AG04450 (cell line): ENCODE results near the gene CGB8. TPM values are rescaled to one million over a fixed set of nuclear protein-coding genes. Genes with fewer than 3 reads are reported as not detected.
A peak's percentile ranks its signal among the peaks of the same experiment; 100 is the strongest.
"Not testable (repeated sequence)": the region's sequence is repeated elsewhere in the genome, so short reads cannot be mapped to it uniquely, and the experiment has no call there.

Source experiments
- CTCF ChIA-PET: fragments of 300-600, 350-600 bp; formaldehyde crosslinking; extraction: SDS; loops from one replicate; lab custom pipeline; 2022; ENCODE audit warnings: antibody characterized with exemption, inconsistent platforms; lab: Charles Lee
- POLR2A ChIA-PET: fragments of 350-600 bp; formaldehyde crosslinking; extraction: SDS; loops from one replicate; lab custom pipeline; 2021; ENCODE audit warnings: antibody characterized with exemption, inconsistent platforms; lab: Yijun Ruan, JAX
- DNase-seq: peaks from one replicate; pipeline ENCODE4 v3.0.0-alpha.2; 2011; ENCODE audit warnings: low read depth, low spot score
- H3K27ac ChIP-seq: one replicate; pipeline ENCODE4 v1.5.1; 2012; ENCODE audit warnings: low read depth, low read length, control low read depth
- H3K27me3 ChIP-seq: one replicate; pipeline ENCODE4 v1.6.0; 2012; ENCODE audit warnings: low read length; ENCODE audit not compliant: control insufficient read depth, insufficient read depth
- H3K4me3 ChIP-seq: 2 replicates; pipeline ENCODE4 v1.5.1; 2011; ENCODE audit warnings: mild to moderate bottlenecking, low read depth, low read length, control low read depth
- H3K9me3 ChIP-seq: 2 replicates; pipeline ENCODE4 v1.5.1; 2012; ENCODE audit warnings: low read length; ENCODE audit not compliant: control insufficient read depth, insufficient read depth
- CTCF ChIP-seq: IDR thresholded peaks from 2 replicates; pipeline ENCODE4 v1.5.1; 2011; ENCODE audit warnings: low read depth, low read length, control low read depth, inconsistent platforms
- polyA minus RNA-seq: library from RNA; depleted of rRNA, polyadenylated mRNA; stranded (reverse); fragments of >200 nt; gene quantifications from 2 replicates; pipeline ENCODE4 v1.2.3, GENCODE V29; 2011; rRNA and poly(A)+ RNA removed
- polyA plus RNA-seq: library from polyadenylated mRNA; depleted of rRNA; stranded (reverse); fragments of >200 nt; gene quantifications from 2 replicates; pipeline ENCODE4 v1.2.3, GENCODE V29; 2011; rRNA removed

CGB8 gene
- polyA plus RNA-seq = not detected in 2 replicates
- polyA minus RNA-seq = not detected in 2 replicates

DNA sequence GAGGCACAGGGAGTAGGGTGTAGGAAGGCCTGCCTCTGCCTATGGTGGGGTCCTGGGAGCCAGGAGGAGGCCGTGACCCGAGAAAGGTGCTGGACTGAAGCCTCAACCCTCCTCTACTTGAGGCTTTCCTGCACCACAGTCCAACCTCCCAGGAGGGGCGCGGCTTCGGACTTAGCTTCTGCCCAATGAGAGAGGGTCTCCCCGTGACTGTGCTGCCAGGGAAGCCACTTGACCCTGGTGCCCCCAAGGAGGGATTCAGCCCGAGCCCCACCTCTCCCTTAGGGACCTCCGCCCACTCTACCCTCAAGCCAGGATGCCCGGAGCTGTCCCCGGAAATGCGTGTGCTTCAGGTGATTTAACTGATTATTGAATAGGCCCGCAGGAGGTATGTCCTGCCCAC lies at the start of gene CGB8:
CGB8 (minus strand) TSS at position 101 of the 400 bp plus-strand sequence. CDS start 372 bp downstream, outside the sequence.
- DNase-seq, H3K9me3 ChIP-seq, H3K27ac ChIP-seq, H3K27me3 ChIP-seq, CTCF ChIA-PET, POLR2A ChIA-PET, H3K4me3 ChIP-seq: not testable (repeated sequence)

- CTCF ChIA-PET = interaction anchor here (0.5 to 2.8 kb wide), 45 partner anchors 9 to 1472 kb away, joined by 3 to 55 read pairs (median 6); partner anchors contain the start of genes GYS1, KCNA7, LIN7B and NTF4
- Histone ChIP-seq H3K4me3 (no peak overlapping the region), H3K9me3 (no peaks in the 10 kb centered on the region), H3K27me3 (no peaks in the 10 kb centered on the region), H3K27ac (no peak overlapping the region)
- peak; percentile 99 for TF ChIP-seq CTCF
- peak; percentile 53 for DNase-seq
- POLR2A ChIA-PET = interaction anchor here (0.6 to 1.7 kb wide), 6 partner anchors 12 to 382 kb away, joined by 3 to 7 read pairs (median 4); partner anchors contain the start of gene LIN7B
Measured at GRCh38 chr19:49097453-49098288, 48.8 kb upstream of the CGB8 start.

- no peak for DNase-seq
- Histone ChIP-seq H3K4me3 (no peak overlapping the region), H3K27me3 (no peaks in the 10 kb centered on the region), H3K27ac (no peak overlapping the region), H3K9me3 (no peaks in the 10 kb centered on the region)
- CTCF ChIA-PET = interaction anchor here (0.7 to 2.2 kb wide), 6 partner anchors 10 to 334 kb away, joined by 3 to 12 read pairs (median 4); no protein-coding TSS in a partner anchor
- POLR2A ChIA-PET = interaction anchor here (0.7 kb wide), 1 partner anchor 16 kb away, joined by 3 read pairs; no protein-coding TSS in a partner anchor
- no peak for TF ChIP-seq CTCF
Measured at GRCh38 chr19:49094505-49095482, 45.9 kb upstream of the CGB8 start.

GRCh38 chr19:49092686-49093085 lies 43.8 kb upstream of the CGB8 start:
- H3K9me3 ChIP-seq = no peaks in the 10 kb centered on the region
- H3K27ac ChIP-seq = no peak overlapping the region
- no peak for DNase-seq
- H3K4me3 ChIP-seq = no peak overlapping the region
- CTCF ChIA-PET = interaction anchor here (1.5 kb wide), 1 partner anchor 134 kb away, joined by 4 read pairs; no protein-coding TSS in a partner anchor
- POLR2A ChIA-PET = no interaction called here
- TF ChIP-seq CTCF = no peak
- no peaks in the 10 kb centered on the region for H3K27me3 ChIP-seq
